H1 (cell line): ENCODE data around the gene ZNHIT3. TPM values are rescaled to one million over a fixed set of nuclear protein-coding genes. Genes with fewer than 3 reads are reported as not detected.

Experiments used
- CEBPB ChIP-seq: IDR thresholded peaks from 2 replicates; pipeline ENCODE4 v1.6.1; 2012; ENCODE audit warnings: low read depth, low read length
- CHD2 ChIP-seq: IDR thresholded peaks from 2 replicates; pipeline ENCODE4 v1.6.1; 2012; ENCODE audit warnings: low read length, improper control_type of control experiment
- MAFK ChIP-seq: IDR thresholded peaks from 2 replicates; pipeline ENCODE4 v1.6.1; 2012; ENCODE audit warnings: low read depth, mild to moderate bottlenecking, improper control_type of control experiment, low read length
- TAF1 ChIP-seq: IDR thresholded peaks from 2 replicates; pipeline ENCODE4 v1.6.1; 2011; ENCODE audit warnings: mild to moderate bottlenecking, low read depth, low read length
- polyA plus RNA-seq, 7 experiments: library from polyadenylated mRNA; depleted of rRNA in 3 of 7; stranded (reverse) in 5 of 7; unstranded in 2 of 7; fragments of >200 nt in 5 of 7; fragments of 200-250 nt in 2 of 7; gene quantifications; 1 replicate in 5 of 7; 2 replicates in 1 of 7; 4 replicates in 1 of 7; pipeline versions ENCODE4 v1.2.1 to v1.2.3, GENCODE V29; 2011 to 2013; ENCODE audit warnings: missing spikeins in 2 of 7, mixed read lengths in 2 of 7
- total RNA-seq: library from RNA; stranded (reverse); fragmentation: NEBNext Ultra II Directional; extraction: Animal tissue kit (Norgen Biotek cat#: 25700); gene quantifications from 2 replicates; pipeline ENCODE4 v1.2.1, GENCODE V29; 2021

Gene ZNHIT3
- total and polyA plus RNA-seq, 2 of the 8 experiments (the other 6 are each of a cell fraction or from before 2014, with no cell fraction given), result 59.1 to 147 TPM

DNA sequence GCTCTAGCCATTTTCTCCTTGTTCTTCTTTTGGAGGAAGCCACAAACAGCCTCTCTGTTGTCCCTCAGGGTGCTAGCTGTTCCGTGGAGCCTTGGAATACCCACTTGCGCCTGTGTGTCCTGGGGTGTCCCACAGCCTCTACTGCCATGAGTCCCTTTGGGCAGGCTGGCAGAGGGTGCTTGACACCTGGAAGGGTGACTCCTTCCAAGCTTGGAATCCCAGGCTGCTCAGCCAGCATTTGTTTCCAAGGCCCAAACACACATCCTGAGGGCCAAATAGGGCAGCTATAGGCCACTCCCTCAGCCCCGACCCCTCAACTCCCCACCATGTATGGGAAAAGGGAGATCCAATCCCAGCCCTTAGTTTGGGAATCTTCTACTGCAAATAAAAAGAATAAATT is 14.9 kb downstream of the ZNHIT3 start (continued):
- no peak for TF ChIP-seq TAF1
- TF ChIP-seq MAFK, result no peak
- TF ChIP-seq CEBPB, result no peak
- no peak for TF ChIP-seq CHD2
